Liver (tissue), 3 donors: ENCODE measurements around the gene EPB41L4A.

Experiments
- ATF3 ChIP-seq: IDR thresholded peaks from 2 replicates; pipeline ENCODE4 v1.6.1; 2016; ENCODE audit warnings: antibody characterized with exemption
- CTCF ChIP-seq: fragments of 150-350 bp; IDR thresholded peaks from 2 replicates; pipeline ENCODE4 v1.5.1; 2017; ENCODE audit warnings: improper control_type of control experiment, low read depth, low read length; ENCODE audit not compliant: missing input control
- GABPA ChIP-seq, 2 donors: IDR thresholded peaks in 1 of 2; conservative IDR thresholded peaks in 1 of 2; 2 replicates each; pipeline ENCODE4 v1.6.1; 2016; ENCODE audit warnings: antibody characterized with exemption in 2 of 2, mild to moderate bottlenecking in 1 of 2, moderate library complexity in 1 of 2
- HNF4A ChIP-seq, 2 donors: conservative IDR thresholded peaks; 2 replicates each; pipeline ENCODE4 v1.6.1; 2016; ENCODE audit warnings: antibody characterized with exemption in 2 of 2, mild to moderate bottlenecking in 2 of 2
- MAX ChIP-seq: IDR thresholded peaks from 2 replicates; pipeline ENCODE4 v1.6.1; 2016; ENCODE audit warnings: antibody characterized with exemption
- YY1 ChIP-seq: IDR thresholded peaks from 2 replicates; pipeline ENCODE4 v1.6.1; 2016; ENCODE audit warnings: antibody characterized with exemption, mild to moderate bottlenecking
- donor health status: healthy.
- donor health status: healthy.

- TF ChIP-seq YY1 (no peak), CTCF (no peak), HNF4A (conservative IDR thresholded peaks at IDR 0.05) (no peak), ATF3 (no peak), MAX (no peak), GABPA (IDR thresholded peaks at IDR 0.05 in 1 of 2, conservative IDR thresholded peaks at IDR 0.05 in 1 of 2) (no peak)
Observed at GRCh38 chr5:112239996-112240395, 179.1 kb downstream of the EPB41L4A start.
